Measurements from ENCODE around the gene KIN. TPM values are rescaled to one million over a fixed set of nuclear protein-coding genes. Genes with fewer than 3 reads are reported as not detected.

KIN gene
- total and polyA plus RNA-seq, 2 of the 4 experiments (the other 2 are of a cell fraction), result 3.0 to 6.4 TPM

GRCh38 chr10:7787150-7787856 lies 490 bp downstream of the KIN start:
- Histone ChIP-seq H4K20me1 (ENCODE audit: insufficient read depth, low read length) (peaks cover 48% of the 10 kb centered on the region), H3K9me1 (ENCODE audit: insufficient read depth, low read length) (0 out of 2 replicates have a peak, but pooled peaks cover 5% of the 10 kb centered on the region), H2BK15ac (ENCODE audit: low read depth, low read length) (no peak overlapping the region), H3K79me1 (ENCODE audit: low read depth in 1 of 2, low read length in 2 of 2) (peaks cover 0 to 45% of the 10 kb centered on the region in 2 experiments; a peak in 2 of 4 replicates), H3K4me2 (ENCODE audit: low read depth, low read length) (peak overlapping the region; percentile 98), H2AK5ac (ENCODE audit: low read depth, low read length) (no peak overlapping the region), H3K4me1 (ENCODE audit: control insufficient read depth, insufficient read depth, low read length) (0 out of 2 replicates have a peak, but pooled peaks cover 1% of the 10 kb centered on the region), H2AK9ac (replicated peaks; ENCODE audit: low read depth, low read length, poor library complexity) (peak overlapping the region; percentile 95), H3K23ac (ENCODE audit: low read depth, low read length) (peak overlapping the region; percentile 82), H3K27ac (ENCODE audit: insufficient read depth, low read length) (peak overlapping the region; percentile 92), H2AFZ (replicated peaks; ENCODE audit: low read length, poor library complexity) (peak overlapping the region; percentile 94), H2BK5ac (ENCODE audit: low read depth, low read length, poor library complexity, severe bottlenecking) (peak overlapping the region; percentile 81), H3K18ac (ENCODE audit: low read depth, low read length) (peak overlapping the region; percentile 83), H2BK120ac (ENCODE audit: low read depth, low read length) (0 out of 2 replicates have a peak overlapping the region, but pooled peaks have one; percentile 47), H3K9me3 (ENCODE audit: control insufficient read depth, insufficient read depth, low read length) (no peaks in the 10 kb centered on the region), H3K4me3 (ENCODE audit: insufficient read depth, low read depth, low read length) (peak overlapping the region; percentile 84), H3K4ac (ENCODE audit: low read depth, low read length) (peak overlapping the region; percentile 93), H3K9ac (ENCODE audit: low read depth, low read length) (peak overlapping the region; percentile 95), H4K5ac (ENCODE audit: low read depth, low read length) (peak overlapping the region; percentile 67), H4K8ac (ENCODE audit: low read depth in 2 of 2, low read length in 2 of 2) (peak overlapping the region; percentile 88 to 98), H3K56ac (ENCODE audit: extremely low read depth, insufficient read depth, low read length) (peak overlapping the region; percentile 96), H3K36me3 (ENCODE audit: control insufficient read depth, insufficient read depth, low read length) (no peaks in the 10 kb centered on the region; the same call in none of the 2 replicates), H3K27me3 (ENCODE audit: control insufficient read depth, insufficient read depth, low read length) (no peaks in the 10 kb centered on the region), H2BK20ac (ENCODE audit: low read depth, low read length) (no peak overlapping the region), H3K14ac (replicated peaks; ENCODE audit: low read depth, low read length) (peak overlapping the region; percentile 93), H4K91ac (ENCODE audit: insufficient read depth, low read depth, low read length) (peak overlapping the region; percentile 54; the same call in 1 of the 2 replicates)
- 0 out of 2 replicates have a peak, but pooled peaks have one; percentile 31 for TF ChIP-seq CHD1 (IDR thresholded peaks at IDR 0.05; ENCODE audit: low read depth, low read length)
- TF ChIP-seq MAFK (IDR thresholded peaks at IDR 0.05; ENCODE audit: low read depth, low read length), result no peak
- CTCF ChIA-PET, result interaction anchor here (0.6 kb wide), 1 partner anchor 239 kb away, joined by 3 read pairs; no protein-coding TSS in a partner anchor
- POLR2A ChIA-PET (ENCODE audit: unreplicated experiment), result interaction anchor here (0.9 to 1.0 kb wide), 2 partner anchors 10 to 11 kb away, joined by 5 to 6 read pairs; no protein-coding TSS in a partner anchor
- intact Hi-C loops (cut with micrococcal nuclease), result no loop called here
- dilution Hi-C loops (cut with HindIII; ENCODE audit: low sequenced_read_pairs, unreplicated experiment), result no loop called here
- in situ Hi-C loops (cut with MboI; ENCODE audit: low sequenced_read_pairs), result loop anchor here (25.0 kb wide), 1 partner anchor 1050 kb away; no protein-coding TSS in a partner anchor
- peak; percentile 24 for DNase-seq
- BruUV-seq (replicated peaks), result TSS peak; percentile 50
- ATAC-seq (ENCODE audit: low read depth), result peak; percentile 16
- WGBS, 2 experiments (ENCODE audit: extremely low coverage in 2 of 2, insufficient read length in 1 of 2), result 0% methylated on average over 5 of the region's 26 CpGs; no CpG with 5 or more reads in 1 of the 2 experiments

Measured in IMR-90 (cell line).